Prostate gland (tissue), 2 donors: ENCODE measurements around the gene SVIP.

Experiments used
- CTCF ChIP-seq, 4 experiments: fragments of 200-600 bp in 2 of 4; fragments of 450-650 bp in 2 of 4; sonication (generic) in 2 of 4; IDR thresholded peaks; 1 replicate in 3 of 4; 2 replicates in 1 of 4; pipeline ENCODE4 v1.5.1; 2016 to 2019; ENCODE audit warnings: antibody characterized with exemption in 4 of 4, mild to moderate bottlenecking in 2 of 4, moderate library complexity in 2 of 4
- POLR2A ChIP-seq: fragments of 450-650 bp; IDR thresholded peaks from one replicate; pipeline ENCODE4 v1.6.1; 2016; ENCODE audit warnings: antibody characterized with exemption, mild to moderate bottlenecking
- POLR2AphosphoS5 ChIP-seq: sonication (generic); formaldehyde crosslinking; IDR thresholded peaks from one replicate; pipeline ENCODE4 v1.6.1; 2017; ENCODE audit warnings: antibody characterized with exemption

DNA sequence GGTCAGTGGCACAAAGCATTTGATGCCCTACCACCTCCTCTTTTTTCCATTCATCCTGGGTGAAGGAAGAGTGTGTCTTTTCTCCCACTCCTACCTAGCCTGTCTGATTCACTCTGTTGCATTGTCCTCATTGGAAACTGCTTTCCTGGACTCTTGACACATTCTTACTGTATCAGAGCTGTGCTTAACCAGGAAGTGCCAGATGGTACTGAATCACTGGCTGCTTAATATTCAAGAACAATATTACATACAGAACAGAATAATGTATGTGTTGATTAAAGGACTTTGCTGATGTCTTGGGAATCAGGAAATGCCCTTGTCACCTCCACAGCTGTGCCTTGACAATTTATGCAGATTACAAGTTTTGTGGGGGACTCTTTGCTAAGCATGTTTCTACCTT is 44.4 kb downstream of the SVIP start:
- TF ChIP-seq CTCF (IDR thresholded peaks at IDR 0.05) (no peak), POLR2A (no peak), POLR2AphosphoS5 (no peak)
